RWPE2 (cell line): ENCODE data around the gene CLEC16A.

Experiments
- ATAC-seq: fragments of 200-7000 bp; cut with Tn5 transposase; 3 replicates; pipeline ENCODE4 v1.9.1; 2021; ENCODE audit warnings: low read depth
- DNase-seq: peaks from one replicate; pipeline ENCODE4 v3.0.0-alpha.2; 2020; ENCODE audit warnings: low spot score
- H3K27ac ChIP-seq: fragments of 450-650 bp; 2 replicates; pipeline ENCODE4 v1.5.1; 2017; ENCODE audit warnings: mild to moderate bottlenecking; ENCODE audit not compliant: poor library complexity, severe bottlenecking
- H3K27me3 ChIP-seq: fragments of 250-450 bp; sonication (Bioruptor Pico); 2 replicates; pipeline ENCODE4 v1.5.1; 2021; ENCODE audit warnings: mild to moderate bottlenecking, moderate library complexity; ENCODE audit not compliant: insufficient read depth, poor library complexity, severe bottlenecking
- H3K36me3 ChIP-seq: fragments of 250-450 bp; sonication (Bioruptor Pico); 2 replicates; pipeline ENCODE4 v1.5.1; 2020; ENCODE audit warnings: low read depth, mild to moderate bottlenecking, moderate library complexity
- H3K4me1 ChIP-seq: fragments of 250-450 bp; sonication (Bioruptor Pico); 2 replicates; pipeline ENCODE4 v1.5.1; 2021; ENCODE audit warnings: mild to moderate bottlenecking, moderate library complexity; ENCODE audit not compliant: insufficient read depth, poor library complexity, severe bottlenecking
- H3K4me3 ChIP-seq: fragments of 250-450 bp; sonication (Bioruptor Pico); 2 replicates; pipeline ENCODE4 v1.5.1; 2021; ENCODE audit warnings: mild to moderate bottlenecking, moderate library complexity; ENCODE audit not compliant: severe bottlenecking
- H3K9me3 ChIP-seq: fragments of 250-450 bp; sonication (Bioruptor Pico); 2 replicates; pipeline ENCODE4 v1.5.1; 2021; ENCODE audit warnings: mild to moderate bottlenecking, moderate library complexity; ENCODE audit not compliant: severe bottlenecking
- TF ChIP-seq, protein P1 (sequence below): fragments of 450-650 bp; IDR thresholded peaks from one replicate; pipeline ENCODE4 v1.5.1; 2017; ENCODE audit warnings: mild to moderate bottlenecking, moderate library complexity; ENCODE audit not compliant: poor library complexity, severe bottlenecking

Gene CLEC16A

DNA sequence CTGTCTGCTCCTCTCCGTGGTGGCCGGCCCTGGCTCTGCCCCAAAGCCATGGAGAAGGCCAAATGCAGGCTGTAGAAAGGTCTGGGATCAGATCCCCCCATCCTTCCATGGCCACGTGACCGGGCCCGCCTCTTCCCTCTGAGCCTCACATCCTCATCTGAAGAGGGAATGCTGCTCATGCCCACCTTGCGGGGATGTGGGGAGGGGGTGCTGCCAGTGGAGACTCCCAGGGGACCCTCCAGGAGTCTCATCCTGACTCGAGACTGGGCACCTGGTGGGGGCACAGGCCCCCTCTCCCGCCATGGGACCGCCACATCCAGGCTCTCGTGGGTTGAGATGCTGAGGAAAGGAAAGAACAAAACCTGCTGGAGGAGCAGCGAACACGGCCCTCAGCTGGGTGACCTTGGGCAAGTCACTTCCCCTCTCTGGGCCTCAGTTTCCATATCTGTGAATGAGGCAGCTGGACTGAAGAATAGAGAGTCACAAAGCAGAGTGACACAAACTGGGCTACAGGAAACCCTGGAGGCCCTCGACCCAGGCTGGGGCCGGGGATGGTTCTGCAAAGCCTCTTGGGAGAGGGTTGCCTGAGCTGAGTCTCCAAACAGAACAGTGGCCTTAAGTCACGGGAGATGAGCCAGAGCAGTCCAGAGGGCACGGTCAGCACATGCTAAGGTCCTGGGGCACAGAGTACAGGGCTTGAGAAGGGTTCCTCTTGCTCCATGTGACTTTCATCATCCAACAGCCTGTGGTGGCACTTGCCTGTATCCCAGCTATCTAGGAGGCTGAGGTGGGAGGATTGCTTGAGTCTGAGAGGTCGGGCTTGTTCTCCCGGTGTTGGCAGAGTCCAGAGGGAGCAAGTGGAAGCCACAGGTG, 281.5 kb downstream of the CLEC16A start:
- Histone ChIP-seq H3K9me3 (no peaks in the 10 kb centered on the region), H3K27me3 (no peaks in the 10 kb centered on the region), H3K4me1 (no peaks in the 10 kb centered on the region), H3K36me3 (no peaks in the 10 kb centered on the region), H3K27ac (no peak overlapping the region), H3K4me3 (no peak overlapping the region)
- TF ChIP-seq, protein P1, sequence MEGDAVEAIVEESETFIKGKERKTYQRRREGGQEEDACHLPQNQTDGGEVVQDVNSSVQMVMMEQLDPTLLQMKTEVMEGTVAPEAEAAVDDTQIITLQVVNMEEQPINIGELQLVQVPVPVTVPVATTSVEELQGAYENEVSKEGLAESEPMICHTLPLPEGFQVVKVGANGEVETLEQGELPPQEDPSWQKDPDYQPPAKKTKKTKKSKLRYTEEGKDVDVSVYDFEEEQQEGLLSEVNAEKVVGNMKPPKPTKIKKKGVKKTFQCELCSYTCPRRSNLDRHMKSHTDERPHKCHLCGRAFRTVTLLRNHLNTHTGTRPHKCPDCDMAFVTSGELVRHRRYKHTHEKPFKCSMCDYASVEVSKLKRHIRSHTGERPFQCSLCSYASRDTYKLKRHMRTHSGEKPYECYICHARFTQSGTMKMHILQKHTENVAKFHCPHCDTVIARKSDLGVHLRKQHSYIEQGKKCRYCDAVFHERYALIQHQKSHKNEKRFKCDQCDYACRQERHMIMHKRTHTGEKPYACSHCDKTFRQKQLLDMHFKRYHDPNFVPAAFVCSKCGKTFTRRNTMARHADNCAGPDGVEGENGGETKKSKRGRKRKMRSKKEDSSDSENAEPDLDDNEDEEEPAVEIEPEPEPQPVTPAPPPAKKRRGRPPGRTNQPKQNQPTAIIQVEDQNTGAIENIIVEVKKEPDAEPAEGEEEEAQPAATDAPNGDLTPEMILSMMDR: no peak
- DNase-seq (no peak), ATAC-seq (no peak)

- DNase-seq (no peak), ATAC-seq (no peak)
- Histone ChIP-seq H3K27me3 (no peaks in the 10 kb centered on the region), H3K9me3 (no peaks in the 10 kb centered on the region), H3K27ac (no peak overlapping the region), H3K36me3 (no peaks in the 10 kb centered on the region), H3K4me3 (no peak overlapping the region), H3K4me1 (no peaks in the 10 kb centered on the region)
- TF ChIP-seq, protein P1: no peak
Observed at GRCh38 chr16:11229432-11229831, 285.1 kb downstream of the CLEC16A start.

- TF ChIP-seq, protein P1: no peak
- no peaks in the 10 kb centered on the region for H3K36me3 ChIP-seq
- DNase-seq: no peak
- H3K4me3 ChIP-seq: no peak overlapping the region
- no peaks in the 10 kb centered on the region for H3K27me3 ChIP-seq
- no peaks in the 10 kb centered on the region for H3K4me1 ChIP-seq
- no peak overlapping the region for H3K27ac ChIP-seq
- ATAC-seq: 0 out of 3 replicates have a peak, but pooled peaks have one; percentile 21
- no peaks in the 10 kb centered on the region for H3K9me3 ChIP-seq
Observed at GRCh38 chr16:11229906-11230305, 285.5 kb downstream of the CLEC16A start.

DNA sequence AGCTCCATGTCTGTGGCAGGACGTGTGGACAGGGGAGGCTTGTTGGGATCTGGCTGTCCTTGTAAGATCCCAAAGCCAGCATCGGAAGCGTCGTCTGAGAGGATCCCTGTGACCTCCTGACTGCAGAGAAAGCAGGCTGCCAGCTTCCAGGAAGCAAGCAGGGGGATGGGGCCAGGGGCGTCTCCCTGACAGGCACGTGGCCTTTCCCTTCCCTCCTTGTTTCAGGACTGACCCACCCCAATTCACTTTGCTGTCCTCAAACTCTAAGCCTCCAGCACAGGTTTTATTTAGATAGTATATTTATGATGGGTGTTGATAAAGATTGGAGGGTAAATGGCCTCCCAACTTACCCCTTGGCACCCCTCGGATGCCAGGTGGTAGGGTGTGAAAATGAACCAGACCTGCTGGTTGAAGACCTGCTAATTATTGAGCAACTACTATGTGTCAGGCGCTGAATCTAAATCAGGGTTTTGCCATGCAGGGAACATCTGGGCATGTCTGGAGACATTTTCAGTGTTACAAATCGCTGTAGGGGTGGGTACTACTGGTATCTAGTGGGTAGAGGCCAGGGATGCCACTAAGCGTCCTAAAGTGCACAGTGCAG, 287.1 kb downstream of the CLEC16A start:
- H3K36me3 ChIP-seq: no peaks in the 10 kb centered on the region
- H3K4me3 ChIP-seq: no peak overlapping the region
- TF ChIP-seq, protein P1: no peak
- H3K4me1 ChIP-seq: no peaks in the 10 kb centered on the region
- ATAC-seq (no peak), DNase-seq (no peak)
- H3K27me3 ChIP-seq: no peaks in the 10 kb centered on the region
- no peaks in the 10 kb centered on the region for H3K9me3 ChIP-seq
- no peak overlapping the region for H3K27ac ChIP-seq
